HG02870 (cell line): ENCODE results near the gene CNRIP1.

Experiments used
- ATAC-seq: cut with Tn5 transposase; IDR thresholded peaks from one replicate; pipeline ENCODE4 v1.9.1; 2021; ENCODE audit warnings: mild to moderate bottlenecking, moderate library complexity; ENCODE audit not compliant: unreplicated experiment

The CNRIP1 gene

GRCh38 chr2:68293755-68294154 is 26.0 kb downstream of the CNRIP1 start:
- ATAC-seq: no peak

GRCh38 chr2:68293024-68293423 is 26.7 kb downstream of the CNRIP1 start:
- no peak for ATAC-seq

DNA sequence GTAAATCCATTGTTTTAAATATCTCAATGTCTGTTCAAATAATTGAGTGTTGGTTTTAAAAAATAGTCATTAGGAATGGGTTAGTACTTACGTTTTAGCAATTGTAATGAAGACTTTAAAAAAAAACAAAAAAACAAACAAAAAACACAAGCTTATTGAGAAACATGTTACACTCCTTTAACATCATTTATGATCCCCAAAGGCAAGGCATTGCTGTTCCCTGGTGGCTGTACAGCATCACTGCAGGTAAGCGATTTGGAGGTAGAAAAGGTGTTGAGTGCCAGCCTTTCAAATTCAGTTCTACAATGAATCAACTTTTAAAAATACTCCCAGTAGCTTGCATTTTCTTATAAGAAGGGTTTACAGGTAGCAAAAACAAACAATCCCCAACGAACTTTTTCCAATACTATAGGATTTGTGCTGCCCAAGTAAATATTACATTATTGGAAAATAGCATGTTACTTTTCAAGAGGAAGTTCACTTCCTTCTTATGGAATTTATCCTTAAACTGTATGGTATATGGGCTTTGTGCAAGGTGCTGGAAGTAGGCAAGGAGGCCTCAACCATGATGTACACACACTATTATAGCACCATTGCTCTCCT is 27.5 kb downstream of the CNRIP1 start:
- ATAC-seq: no peak

DNA sequence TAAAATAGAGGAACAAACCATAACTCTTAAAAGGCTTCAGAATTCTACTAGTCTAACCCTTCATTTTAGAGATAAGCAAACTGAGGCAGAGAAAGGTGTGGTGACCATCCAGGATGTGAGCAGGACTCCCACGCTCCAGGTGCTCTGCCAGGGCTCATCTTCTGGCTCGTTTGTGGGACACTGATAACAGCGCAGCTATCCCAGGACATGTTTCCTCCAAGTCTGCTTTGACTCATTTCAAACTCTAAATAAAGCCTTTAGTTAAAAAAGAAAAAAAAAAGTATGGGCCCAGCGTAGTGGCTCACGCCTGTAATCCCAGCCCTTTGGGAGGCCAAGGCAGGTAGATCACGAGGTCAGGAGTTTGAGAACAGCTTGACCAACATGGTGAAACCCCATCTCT is 28.4 kb downstream of the CNRIP1 start:
- ATAC-seq: no peak

- ATAC-seq: no peak
Observed at GRCh38 chr2:68290901-68291300, 28.8 kb downstream of the CNRIP1 start.

- no peak for ATAC-seq
Observed at GRCh38 chr2:68287580-68288441, 31.9 kb downstream of the CNRIP1 start.

GRCh38 chr2:68284896-68285295 is 34.9 kb downstream of the CNRIP1 start:
- no peak for ATAC-seq

DNA sequence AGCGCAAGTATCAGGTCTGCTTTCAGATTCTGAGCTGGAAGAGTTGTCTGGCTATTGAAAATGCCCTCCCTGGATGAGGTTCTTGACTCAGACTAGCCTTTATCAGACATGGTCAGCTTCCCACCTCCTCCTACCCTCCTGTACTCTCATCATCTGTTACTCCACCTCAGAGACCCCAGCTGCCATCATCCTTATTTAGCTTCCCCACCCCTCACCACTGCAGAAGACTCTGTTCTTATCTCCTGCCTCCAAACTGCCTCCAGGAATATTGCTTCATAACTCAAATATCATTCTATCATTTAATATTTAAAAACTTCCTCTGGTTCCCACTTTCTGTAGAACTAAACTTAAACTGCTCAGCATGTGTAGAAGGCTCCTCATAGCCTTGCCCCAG is 36.3 kb downstream of the CNRIP1 start:
- no peak for ATAC-seq

- ATAC-seq: no peak
Observed at GRCh38 chr2:68282811-68283418, 36.8 kb downstream of the CNRIP1 start.

DNA sequence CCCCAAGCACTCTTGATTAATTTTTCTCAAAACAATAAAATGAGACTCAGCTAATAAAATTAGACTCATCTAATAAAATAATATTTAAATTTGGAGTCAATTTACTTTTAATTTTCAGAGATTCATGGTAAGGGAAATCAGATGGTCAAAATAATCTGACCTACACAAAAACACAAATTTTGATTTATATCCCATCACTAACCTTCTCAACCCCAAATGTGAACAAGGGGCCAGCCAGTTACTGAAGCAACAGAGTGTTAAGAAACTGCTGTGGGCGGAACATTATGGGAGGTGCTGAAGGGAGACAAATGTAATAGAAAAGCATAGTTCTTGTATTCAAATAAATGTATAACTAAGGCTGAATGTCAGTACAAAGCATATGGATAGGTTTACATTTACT is 39.0 kb downstream of the CNRIP1 start:
- ATAC-seq: no peak

GRCh38 chr2:68280348-68280747 is 39.4 kb downstream of the CNRIP1 start:
- no peak for ATAC-seq

GRCh38 chr2:68279691-68280090 is 40.1 kb downstream of the CNRIP1 start:
- no peak for ATAC-seq

DNA sequence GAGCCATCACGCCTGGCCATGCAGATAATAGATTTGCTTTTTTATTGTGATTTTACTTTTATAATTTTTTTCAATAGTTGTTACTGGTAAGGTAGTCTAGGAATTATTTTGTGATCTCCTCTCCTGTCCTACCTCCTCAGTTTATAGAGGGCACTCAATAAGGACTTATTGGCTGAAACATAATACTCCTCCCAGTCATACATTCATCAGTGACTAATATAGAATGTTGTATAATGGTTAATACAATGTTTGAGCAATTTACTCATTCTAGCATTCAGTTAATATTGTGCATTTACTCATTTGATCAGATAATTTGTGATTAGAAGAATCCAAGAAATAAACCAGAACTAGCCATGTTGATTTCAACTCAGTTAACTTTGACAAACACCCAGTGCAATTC is 41.6 kb downstream of the CNRIP1 start:
- ATAC-seq: no peak

DNA sequence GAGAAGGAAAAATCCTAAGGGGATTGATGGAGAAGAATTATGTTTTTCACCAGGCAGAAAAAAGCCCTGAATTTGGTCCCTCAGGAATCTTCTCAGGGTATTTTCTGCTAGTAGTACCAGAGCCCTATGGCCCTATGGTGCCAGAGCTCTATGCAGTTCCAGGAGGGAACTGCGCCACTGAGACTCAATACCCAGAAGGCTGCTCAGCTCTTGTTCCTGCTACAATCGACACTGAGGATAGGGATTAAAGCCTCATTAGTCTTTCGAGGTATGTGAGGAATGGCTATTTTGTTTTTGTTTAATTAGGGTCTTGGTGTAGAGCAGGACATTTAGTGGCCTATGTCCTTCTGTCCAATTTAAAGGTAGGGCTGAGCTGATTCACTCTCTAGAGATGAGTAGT is 45.7 kb downstream of the CNRIP1 start:
- ATAC-seq: no peak

DNA sequence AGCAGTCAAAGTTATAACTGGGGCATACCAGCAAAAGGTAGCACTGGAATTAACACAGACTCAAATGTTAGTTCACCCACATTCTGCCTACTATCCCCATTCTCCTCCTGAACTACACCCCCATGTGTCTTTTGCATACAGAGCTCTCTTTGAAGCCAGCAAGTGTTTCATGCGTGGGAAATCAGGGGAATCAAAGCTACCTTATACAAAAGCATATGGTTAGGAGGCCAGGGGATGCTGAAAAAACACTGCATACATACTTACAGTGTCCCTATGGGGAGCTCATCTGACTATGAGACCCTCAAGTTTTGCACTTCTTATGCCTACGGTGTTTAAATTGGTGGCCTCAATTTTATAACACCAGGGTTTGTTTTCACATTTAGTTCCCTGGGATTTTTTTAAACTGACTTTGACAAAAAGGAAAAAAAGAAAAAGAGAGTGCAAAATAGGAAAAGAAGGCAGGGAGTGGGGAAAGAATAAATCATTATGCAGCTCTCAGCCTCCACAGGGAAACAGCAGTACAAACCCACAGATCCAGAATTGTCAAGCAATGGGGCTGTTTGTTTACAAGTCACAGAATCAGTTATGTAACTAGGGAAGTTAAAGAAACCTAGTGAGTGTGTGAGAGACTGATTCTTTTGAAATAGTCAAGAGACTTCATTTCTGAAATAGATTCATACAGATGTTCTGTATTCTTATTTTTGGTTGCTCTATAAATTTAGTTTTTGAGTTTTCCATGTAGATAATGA is 47.3 kb downstream of the CNRIP1 start:
- ATAC-seq: no peak

DNA sequence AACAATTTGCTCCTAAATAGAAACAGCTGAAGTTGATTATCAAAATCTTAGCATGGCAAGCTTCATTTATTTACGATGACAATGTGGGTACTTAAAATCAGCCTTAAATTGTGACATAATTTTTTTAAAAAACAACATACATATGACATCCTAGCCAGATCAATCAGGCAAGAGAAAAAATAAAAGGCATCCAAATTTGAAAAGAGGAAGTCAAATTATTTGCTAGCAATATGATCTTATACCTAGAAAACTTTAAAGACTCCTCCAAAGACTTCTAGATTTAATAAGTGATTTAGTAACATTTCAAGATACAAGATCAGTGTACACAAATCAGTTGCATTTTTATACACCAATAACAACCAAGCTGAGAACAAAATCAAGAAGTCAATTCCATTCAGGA is 53.1 kb downstream of the CNRIP1 start:
- no peak for ATAC-seq

GRCh38 chr2:68263632-68264031 is 56.1 kb downstream of the CNRIP1 start:
- no peak for ATAC-seq

GRCh38 chr2:68258851-68259250 is 60.9 kb downstream of the CNRIP1 start:
- ATAC-seq: no peak

- no peak for ATAC-seq
Observed at GRCh38 chr2:68256093-68256450, 63.7 kb downstream of the CNRIP1 start.

GRCh38 chr2:68253219-68254068 is 66.3 kb downstream of the CNRIP1 start:
- ATAC-seq: no peak
